WTC11 (cell line): Measurements from ENCODE around the gene NOD1.

ENCODE experiments used
- NFATC4 ChIP-seq: fragments of 250-450 bp; sonication (Bioruptor Pico); IDR thresholded peaks from 2 replicates; pipeline ENCODE4 v1.9.0; 2021; ENCODE audit warnings: mild to moderate bottlenecking
- NFYB ChIP-seq: sonication (generic); formaldehyde crosslinking; conservative IDR thresholded peaks from 2 replicates; pipeline ENCODE4 v1.8.0; 2022; ENCODE audit warnings: low read depth, missing genetic modification reagents
- NR2C2 ChIP-seq: sonication (generic); formaldehyde crosslinking; IDR thresholded peaks from 2 replicates; pipeline ENCODE4 v1.8.0; 2022; ENCODE audit warnings: mild to moderate bottlenecking, missing genetic modification reagents
- SMAD3 ChIP-seq: sonication (generic); formaldehyde crosslinking; IDR thresholded peaks from 2 replicates; pipeline ENCODE4 v1.8.0; 2022; ENCODE audit warnings: missing genetic modification reagents, mild to moderate bottlenecking, borderline replicate concordance
- TEAD4 ChIP-seq: sonication (generic); formaldehyde crosslinking; IDR thresholded peaks from 2 replicates; pipeline ENCODE4 v1.8.0; 2022; ENCODE audit warnings: mild to moderate bottlenecking, missing genetic modification reagents
- ZNF263 ChIP-seq: sonication (generic); formaldehyde crosslinking; IDR thresholded peaks from 2 replicates; pipeline ENCODE4 v1.8.1; 2022; ENCODE audit warnings: low read depth, mild to moderate bottlenecking, moderate library complexity, missing genetic modification reagents
- TF ChIP-seq, protein P1 (sequence below): fragments of 200-600 bp; IDR thresholded peaks from 2 replicates; pipeline ENCODE4 v1.8.0; 2022; ENCODE audit warnings: antibody characterized with exemption
- TF ChIP-seq, protein P2 (sequence below): sonication (generic); formaldehyde crosslinking; IDR thresholded peaks from 2 replicates; pipeline ENCODE4 v1.8.1; 2022; ENCODE audit warnings: mild to moderate bottlenecking, missing genetic modification reagents, moderate library complexity, borderline replicate concordance
- TF ChIP-seq, protein P3 (sequence below): sonication (generic); formaldehyde crosslinking; IDR thresholded peaks from 2 replicates; pipeline ENCODE4 v1.8.1; 2022; ENCODE audit warnings: missing genetic modification reagents, borderline replicate concordance
- TF ChIP-seq, protein P4 (sequence below): sonication (generic); formaldehyde crosslinking; IDR thresholded peaks from 2 replicates; pipeline ENCODE4 v1.8.0; 2022; ENCODE audit warnings: mild to moderate bottlenecking, missing genetic modification reagents

GRCh38 chr7:30382607-30383006 lies 96.0 kb downstream of the NOD1 start:
- TF ChIP-seq, protein P1, sequence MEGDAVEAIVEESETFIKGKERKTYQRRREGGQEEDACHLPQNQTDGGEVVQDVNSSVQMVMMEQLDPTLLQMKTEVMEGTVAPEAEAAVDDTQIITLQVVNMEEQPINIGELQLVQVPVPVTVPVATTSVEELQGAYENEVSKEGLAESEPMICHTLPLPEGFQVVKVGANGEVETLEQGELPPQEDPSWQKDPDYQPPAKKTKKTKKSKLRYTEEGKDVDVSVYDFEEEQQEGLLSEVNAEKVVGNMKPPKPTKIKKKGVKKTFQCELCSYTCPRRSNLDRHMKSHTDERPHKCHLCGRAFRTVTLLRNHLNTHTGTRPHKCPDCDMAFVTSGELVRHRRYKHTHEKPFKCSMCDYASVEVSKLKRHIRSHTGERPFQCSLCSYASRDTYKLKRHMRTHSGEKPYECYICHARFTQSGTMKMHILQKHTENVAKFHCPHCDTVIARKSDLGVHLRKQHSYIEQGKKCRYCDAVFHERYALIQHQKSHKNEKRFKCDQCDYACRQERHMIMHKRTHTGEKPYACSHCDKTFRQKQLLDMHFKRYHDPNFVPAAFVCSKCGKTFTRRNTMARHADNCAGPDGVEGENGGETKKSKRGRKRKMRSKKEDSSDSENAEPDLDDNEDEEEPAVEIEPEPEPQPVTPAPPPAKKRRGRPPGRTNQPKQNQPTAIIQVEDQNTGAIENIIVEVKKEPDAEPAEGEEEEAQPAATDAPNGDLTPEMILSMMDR = no peak
- no peak for TF ChIP-seq NFATC4
- TF ChIP-seq NFYB (CRISPR knock-in tag) = no peak
- TF ChIP-seq SMAD3 = no peak
- TF ChIP-seq, protein P2, sequence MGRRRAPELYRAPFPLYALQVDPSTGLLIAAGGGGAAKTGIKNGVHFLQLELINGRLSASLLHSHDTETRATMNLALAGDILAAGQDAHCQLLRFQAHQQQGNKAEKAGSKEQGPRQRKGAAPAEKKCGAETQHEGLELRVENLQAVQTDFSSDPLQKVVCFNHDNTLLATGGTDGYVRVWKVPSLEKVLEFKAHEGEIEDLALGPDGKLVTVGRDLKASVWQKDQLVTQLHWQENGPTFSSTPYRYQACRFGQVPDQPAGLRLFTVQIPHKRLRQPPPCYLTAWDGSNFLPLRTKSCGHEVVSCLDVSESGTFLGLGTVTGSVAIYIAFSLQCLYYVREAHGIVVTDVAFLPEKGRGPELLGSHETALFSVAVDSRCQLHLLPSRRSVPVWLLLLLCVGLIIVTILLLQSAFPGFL (CRISPR knock-in tag) = no peak
- TF ChIP-seq, protein P3, sequence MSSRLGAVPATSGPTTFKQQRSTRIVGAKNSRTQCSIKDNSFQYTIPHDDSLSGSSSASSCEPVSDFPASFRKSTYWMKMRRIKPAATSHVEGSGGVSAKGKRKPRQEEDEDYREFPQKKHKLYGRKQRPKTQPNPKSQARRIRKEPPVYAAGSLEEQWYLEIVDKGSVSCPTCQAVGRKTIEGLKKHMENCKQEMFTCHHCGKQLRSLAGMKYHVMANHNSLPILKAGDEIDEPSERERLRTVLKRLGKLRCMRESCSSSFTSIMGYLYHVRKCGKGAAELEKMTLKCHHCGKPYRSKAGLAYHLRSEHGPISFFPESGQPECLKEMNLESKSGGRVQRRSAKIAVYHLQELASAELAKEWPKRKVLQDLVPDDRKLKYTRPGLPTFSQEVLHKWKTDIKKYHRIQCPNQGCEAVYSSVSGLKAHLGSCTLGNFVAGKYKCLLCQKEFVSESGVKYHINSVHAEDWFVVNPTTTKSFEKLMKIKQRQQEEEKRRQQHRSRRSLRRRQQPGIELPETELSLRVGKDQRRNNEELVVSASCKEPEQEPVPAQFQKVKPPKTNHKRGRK (CRISPR knock-in tag) = no peak
- TF ChIP-seq ZNF263 (CRISPR knock-in tag) = no peak
- no peak for TF ChIP-seq NR2C2
- no peak for TF ChIP-seq TEAD4 (CRISPR knock-in tag)
- TF ChIP-seq, protein P4, sequence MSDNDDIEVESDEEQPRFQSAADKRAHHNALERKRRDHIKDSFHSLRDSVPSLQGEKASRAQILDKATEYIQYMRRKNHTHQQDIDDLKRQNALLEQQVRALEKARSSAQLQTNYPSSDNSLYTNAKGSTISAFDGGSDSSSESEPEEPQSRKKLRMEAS (CRISPR knock-in tag) = no peak
